GM13977 (cell line): Measurements from ENCODE around the gene IL3.

Experiments used
- DNase-seq: peaks from one replicate; pipeline ENCODE4 v3.0.0; 2012; ENCODE audit warnings: low spot score
- in situ Hi-C: fragments of 300-500 bp; cut with MboI; formaldehyde crosslinking; loops from one replicate; pipeline ENCODE4 v1.12.0; 2022; ENCODE audit warnings: low sequenced_read_pairs, low pct_unique_long_range_greater_than_20kb, mixed read lengths, inconsistent platforms; ENCODE audit not compliant: unreplicated experiment
- TF ChIP-seq, protein P1 (sequence below): IDR thresholded peaks from 2 replicates; pipeline ENCODE4 v1.5.1; 2012; ENCODE audit warnings: mild to moderate bottlenecking, control low read depth; ENCODE audit not compliant: insufficient read depth; ENCODE audit errors: extremely low read depth, missing control alignments

Gene IL3

DNA sequence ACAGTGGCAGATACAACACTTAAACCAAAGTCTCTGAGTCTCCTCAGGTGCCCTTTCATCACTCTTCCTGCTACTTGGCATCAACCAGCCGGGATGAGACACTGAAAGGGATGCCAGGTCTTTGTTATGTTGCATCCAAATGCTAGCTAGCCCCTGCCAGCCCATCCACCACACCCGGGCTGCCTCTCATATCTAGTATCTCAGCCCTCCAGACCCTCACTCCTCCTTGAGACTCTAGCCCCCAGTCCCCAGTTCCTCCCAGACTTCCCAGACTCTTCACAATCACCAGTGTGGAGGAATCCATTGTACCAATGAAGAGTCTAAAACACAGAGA lies 34.6 kb downstream of the IL3 start:
- in situ Hi-C loops = no loop called here
- TF ChIP-seq, protein P1, sequence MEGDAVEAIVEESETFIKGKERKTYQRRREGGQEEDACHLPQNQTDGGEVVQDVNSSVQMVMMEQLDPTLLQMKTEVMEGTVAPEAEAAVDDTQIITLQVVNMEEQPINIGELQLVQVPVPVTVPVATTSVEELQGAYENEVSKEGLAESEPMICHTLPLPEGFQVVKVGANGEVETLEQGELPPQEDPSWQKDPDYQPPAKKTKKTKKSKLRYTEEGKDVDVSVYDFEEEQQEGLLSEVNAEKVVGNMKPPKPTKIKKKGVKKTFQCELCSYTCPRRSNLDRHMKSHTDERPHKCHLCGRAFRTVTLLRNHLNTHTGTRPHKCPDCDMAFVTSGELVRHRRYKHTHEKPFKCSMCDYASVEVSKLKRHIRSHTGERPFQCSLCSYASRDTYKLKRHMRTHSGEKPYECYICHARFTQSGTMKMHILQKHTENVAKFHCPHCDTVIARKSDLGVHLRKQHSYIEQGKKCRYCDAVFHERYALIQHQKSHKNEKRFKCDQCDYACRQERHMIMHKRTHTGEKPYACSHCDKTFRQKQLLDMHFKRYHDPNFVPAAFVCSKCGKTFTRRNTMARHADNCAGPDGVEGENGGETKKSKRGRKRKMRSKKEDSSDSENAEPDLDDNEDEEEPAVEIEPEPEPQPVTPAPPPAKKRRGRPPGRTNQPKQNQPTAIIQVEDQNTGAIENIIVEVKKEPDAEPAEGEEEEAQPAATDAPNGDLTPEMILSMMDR = no peak
- DNase-seq = no peak

DNA sequence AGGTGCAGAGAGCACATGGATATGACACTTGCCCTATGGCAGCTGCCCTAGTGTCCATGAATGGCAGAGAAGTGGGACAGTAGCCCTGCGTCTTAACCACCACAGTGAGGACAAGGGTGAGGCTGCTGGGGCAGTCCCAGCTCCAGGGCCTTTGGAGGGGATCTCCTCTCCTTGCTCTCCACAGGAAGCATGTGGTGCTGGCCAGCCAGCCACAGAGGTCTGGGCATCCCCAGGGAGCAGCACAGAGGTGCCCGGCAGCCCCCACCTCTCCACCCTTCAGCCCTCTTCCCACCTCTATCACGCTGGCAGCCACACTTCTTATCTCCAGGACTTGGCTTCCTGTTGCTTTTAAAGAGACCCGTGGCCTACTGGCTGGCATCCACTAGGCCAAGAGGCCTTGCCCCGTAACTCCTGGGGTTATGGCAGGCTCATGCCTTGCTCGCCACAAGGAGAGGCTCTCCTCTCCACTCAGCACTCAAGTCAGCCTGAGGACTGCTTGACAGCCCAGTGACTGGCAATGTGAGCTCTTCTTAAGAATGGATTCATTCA lies 35.0 kb downstream of the IL3 start:
- DNase-seq = no peak
- TF ChIP-seq, protein P1 = no peak
- in situ Hi-C loops = no loop called here

DNA sequence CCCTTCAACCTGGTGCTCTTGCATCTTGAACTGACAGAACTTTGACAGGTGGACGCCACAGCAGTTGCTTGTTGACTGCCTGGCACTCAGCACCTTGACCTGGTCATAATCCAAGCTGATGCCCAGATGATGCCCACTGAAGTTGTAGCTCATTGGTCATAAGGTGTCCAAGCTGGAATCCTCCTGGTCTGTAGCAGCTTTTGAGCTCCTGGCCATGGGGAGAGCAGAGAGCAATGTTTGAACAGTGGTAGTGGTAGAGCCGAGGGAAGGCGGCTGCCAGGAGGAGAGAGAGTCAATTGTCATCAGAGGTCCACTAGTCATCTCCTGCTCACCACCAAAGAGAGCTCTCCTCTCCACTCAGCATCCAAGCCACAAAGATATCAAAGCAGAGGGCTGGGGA lies 36.4 kb downstream of the IL3 start:
- in situ Hi-C loops = no loop called here
- TF ChIP-seq, protein P1 = no peak
- DNase-seq = no peak

DNA sequence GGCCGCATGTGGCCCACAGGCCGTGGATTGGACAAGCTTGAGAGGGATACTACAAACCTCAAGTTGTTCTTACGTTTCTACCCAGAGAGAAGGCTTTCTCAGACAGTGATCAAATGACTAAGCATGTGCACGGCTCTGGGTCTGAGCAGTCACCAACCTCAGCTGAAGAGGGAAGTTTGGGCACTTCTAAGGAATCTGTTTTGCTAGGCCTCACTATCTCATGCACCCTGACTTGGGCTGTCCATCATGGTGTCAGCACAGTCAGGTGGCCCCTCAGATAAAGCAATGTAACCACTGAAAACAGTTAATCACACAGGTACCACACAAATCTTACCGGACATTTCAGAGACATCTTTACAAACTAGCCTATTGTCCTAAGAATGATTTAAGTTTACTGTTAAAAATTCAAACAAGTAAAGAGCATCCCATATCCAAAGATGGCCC lies 37.7 kb downstream of the IL3 start:
- in situ Hi-C loops = no loop called here
- no peak for DNase-seq
- TF ChIP-seq, protein P1 = no peak

DNA sequence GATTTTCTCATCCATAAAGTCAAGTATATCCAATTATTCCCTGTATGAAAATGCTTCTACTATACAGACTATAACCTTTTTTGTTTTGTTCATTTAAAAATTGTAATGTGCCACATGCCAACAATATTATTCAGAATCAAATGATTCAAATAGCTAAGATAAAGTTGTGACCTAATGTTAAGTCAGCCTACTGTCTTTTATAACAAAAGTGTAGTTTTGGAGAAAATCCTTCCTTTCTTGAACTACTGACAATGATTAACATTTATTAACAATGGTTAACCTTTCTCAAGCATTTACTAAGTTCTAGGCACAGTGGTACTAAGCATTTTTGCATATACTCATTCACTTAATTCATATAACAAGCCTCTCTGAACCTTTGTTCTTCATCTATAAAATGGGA lies 38.2 kb downstream of the IL3 start:
- TF ChIP-seq, protein P1 = no peak
- no peak for DNase-seq
- in situ Hi-C loops = no loop called here

DNA sequence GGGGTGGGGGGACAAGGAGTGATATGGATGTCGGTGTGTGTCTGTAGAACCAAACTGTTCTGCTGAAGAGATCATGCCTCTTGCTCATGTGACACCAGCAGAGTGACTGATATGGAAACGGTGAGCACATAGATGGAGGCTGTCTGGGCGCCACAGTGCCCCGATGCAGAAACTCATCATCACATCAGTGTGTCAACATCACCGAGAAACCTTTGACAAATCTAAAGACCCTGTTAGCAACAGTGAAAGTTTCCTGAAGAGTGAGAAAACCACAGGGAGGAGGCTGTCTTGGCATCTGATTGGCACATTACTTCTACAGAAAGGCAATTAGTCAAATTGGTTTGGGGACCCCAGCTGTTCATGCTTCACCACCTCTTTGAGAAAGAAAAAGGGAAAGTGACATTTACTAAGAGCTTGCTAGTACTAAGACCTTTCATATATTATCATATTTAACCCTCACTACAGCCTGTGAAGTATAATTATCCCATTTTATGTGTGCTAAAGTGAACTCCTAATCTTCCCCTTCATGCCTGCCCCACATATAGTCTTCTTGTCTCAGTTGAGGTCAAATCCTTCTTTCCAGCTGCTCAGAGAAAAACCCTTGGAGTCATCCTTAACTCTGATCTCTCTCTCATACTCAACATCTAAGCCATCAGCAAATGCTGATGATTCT lies 38.8 kb downstream of the IL3 start:
- TF ChIP-seq, protein P1 = no peak
- peak; percentile 57 for DNase-seq
- in situ Hi-C loops = no loop called here
